ENCODE data around the gene EIF4EBP2. TPM values are rescaled to one million over a fixed set of nuclear protein-coding genes. Genes with fewer than 3 reads are reported as not detected.
A peak's percentile ranks its signal among the peaks of the same experiment; 100 is the strongest.

The EIF4EBP2 gene
- total RNA-seq, 6 experiments from 2014 or later: 21.0 to 80.8 (median 56.7) TPM

GRCh38 chr10:70368774-70369482, 35.0 kb upstream of the EIF4EBP2 start:
- Histone ChIP-seq H3K4me1 (peaks cover 0 to 26% (median 3%) of the 10 kb centered on the region in 4 donors), H3K27me3 (no peaks in the 10 kb centered on the region), H3K4me3 (no peak overlapping the region), H3K27ac (peak overlapping the region in 1 of 3 donors; percentile 35), H3K36me3 (no peaks in the 10 kb centered on the region), H3K9me3 (no peaks in the 10 kb centered on the region)
- peak; percentile 88 to 90 (median 90) for ATAC-seq
- WGBS (ENCODE audit: insufficient coverage, low coverage, low lambda C conversion rate, missing lambda C conversion rate): 71% methylated on average over 9 of the region's 10 CpGs
- peak; percentile 54 to 77 (median 73) for DNase-seq
- intact Hi-C loops (cut with DNase I): loop anchor here in 1 of 2 donors (10.0 kb wide), 1 partner anchor 154 kb away; no protein-coding TSS in a partner anchor
- TF ChIP-seq POLR2A (IDR thresholded peaks at IDR 0.05): no peak
- TF ChIP-seq CTCF (IDR thresholded peaks at IDR 0.05): no peak

- Histone ChIP-seq H3K36me3 (no peaks in the 10 kb centered on the region), H3K27ac (peak overlapping the region in 1 of 3 donors; percentile 35), H3K4me1 (peaks cover 0 to 20% (median 0%) of the 10 kb centered on the region in 4 donors), H3K9me3 (no peaks in the 10 kb centered on the region), H3K27me3 (no peaks in the 10 kb centered on the region), H3K4me3 (no peak overlapping the region)
- DNase-seq: no peak
- peak in 3 of 4 donors; percentile 8 to 52 (median 19) for ATAC-seq
- intact Hi-C loops (cut with DNase I): loop anchor here in 1 of 2 donors (10.0 kb wide), 1 partner anchor 155 kb away; no protein-coding TSS in a partner anchor
- TF ChIP-seq POLR2A (IDR thresholded peaks at IDR 0.05) (no peak), CTCF (IDR thresholded peaks at IDR 0.05) (no peak)
- 23% methylated on average over 8 of the region's 8 CpGs for WGBS (ENCODE audit: insufficient coverage, low coverage, low lambda C conversion rate, missing lambda C conversion rate)
Measured at GRCh38 chr10:70369498-70370018, 34.4 kb upstream of the EIF4EBP2 start.

GRCh38 chr10:70370766-70371165, 33.2 kb upstream of the EIF4EBP2 start:
- TF ChIP-seq POLR2A (IDR thresholded peaks at IDR 0.05) (no peak), CTCF (IDR thresholded peaks at IDR 0.05) (no peak)
- Histone ChIP-seq H3K27me3 (no peaks in the 10 kb centered on the region), H3K4me1 (peaks cover 0 to 18% (median 0%) of the 10 kb centered on the region in 4 donors), H3K4me3 (no peak overlapping the region), H3K27ac (no peak overlapping the region), H3K36me3 (no peaks in the 10 kb centered on the region), H3K9me3 (no peaks in the 10 kb centered on the region)
- intact Hi-C loops (cut with DNase I): no loop called here
- no peak for DNase-seq
- WGBS (ENCODE audit: insufficient coverage, low coverage, low lambda C conversion rate, missing lambda C conversion rate): 84% methylated on average over 2 of the region's 2 CpGs
- no peak for ATAC-seq

GRCh38 chr10:70371846-70372245, 32.1 kb upstream of the EIF4EBP2 start:
- Histone ChIP-seq H3K27ac (no peak overlapping the region), H3K4me1 (peaks cover 0 to 18% (median 0%) of the 10 kb centered on the region in 4 donors), H3K36me3 (no peaks in the 10 kb centered on the region), H3K4me3 (no peak overlapping the region), H3K9me3 (no peaks in the 10 kb centered on the region), H3K27me3 (no peaks in the 10 kb centered on the region)
- TF ChIP-seq CTCF (IDR thresholded peaks at IDR 0.05): no peak
- no peak for TF ChIP-seq POLR2A (IDR thresholded peaks at IDR 0.05)
- DNase-seq: no peak
- no peak for ATAC-seq
- 41% methylated on average over 3 of the region's 5 CpGs for WGBS (ENCODE audit: insufficient coverage, low coverage, low lambda C conversion rate, missing lambda C conversion rate)
- intact Hi-C loops (cut with DNase I): no loop called here

Measured in right lobe of liver (tissue), 6 donors.